GM21526 (cell line): ENCODE measurements around the gene CLPSL1.
A peak's percentile ranks its signal among the peaks of the same experiment; 100 is the strongest.
"Not testable (repeated sequence)": the region's sequence is repeated elsewhere in the genome, so short reads cannot be mapped to it uniquely, and the experiment has no call there.

Source experiments
- ATAC-seq: cut with Tn5 transposase; IDR thresholded peaks from one replicate; pipeline ENCODE4 v1.9.1; 2021; ENCODE audit warnings: moderate library complexity; ENCODE audit not compliant: unreplicated experiment, low FRiP score

CLPSL1 gene, protein sequence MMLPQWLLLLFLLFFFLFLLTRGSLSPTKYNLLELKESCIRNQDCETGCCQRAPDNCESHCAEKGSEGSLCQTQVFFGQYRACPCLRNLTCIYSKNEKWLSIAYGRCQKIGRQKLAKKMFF

DNA sequence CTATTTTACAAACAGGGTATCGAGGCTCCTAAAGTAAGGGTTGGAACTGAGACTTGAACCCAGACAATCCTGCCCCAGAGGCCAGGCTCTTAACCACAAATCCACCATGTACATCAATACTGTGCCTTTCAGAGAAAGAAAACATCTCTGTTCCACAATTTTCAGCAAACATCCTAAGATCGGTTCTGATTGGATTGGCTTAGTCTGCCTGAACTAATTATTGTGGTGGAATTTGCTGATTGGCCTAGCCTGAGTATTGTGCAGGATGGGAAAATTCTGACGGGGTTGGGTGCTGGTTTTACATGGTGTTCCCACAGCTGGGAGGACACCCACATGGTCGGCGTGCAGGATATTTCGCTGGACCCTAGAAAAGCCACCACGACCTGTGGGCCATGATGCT, at the start of gene CLPSL1:
Gene CLPSL1 (plus strand): TSS at position 301 of the 400 bp plus-strand sequence. CDS start 92 bp downstream, at position 393.
- ATAC-seq: no peak

DNA sequence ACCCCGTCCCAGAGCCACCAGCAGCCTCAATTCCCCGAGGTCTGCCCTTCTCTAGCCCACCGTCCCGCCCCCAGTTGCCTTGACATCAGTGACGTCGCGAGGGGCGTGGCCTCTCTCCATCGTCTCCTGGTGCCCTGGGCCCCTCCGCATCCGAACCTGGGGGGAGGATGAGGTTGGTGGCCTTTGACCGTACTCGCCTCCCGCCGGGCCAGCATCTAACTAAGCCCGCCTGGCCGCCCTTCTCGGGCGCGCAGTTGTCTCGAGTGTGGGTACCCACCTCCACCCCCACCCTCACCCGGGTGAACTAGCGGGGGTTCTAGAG, 49.4 kb upstream of the CLPSL1 start:
- peak; percentile 34 for ATAC-seq

DNA sequence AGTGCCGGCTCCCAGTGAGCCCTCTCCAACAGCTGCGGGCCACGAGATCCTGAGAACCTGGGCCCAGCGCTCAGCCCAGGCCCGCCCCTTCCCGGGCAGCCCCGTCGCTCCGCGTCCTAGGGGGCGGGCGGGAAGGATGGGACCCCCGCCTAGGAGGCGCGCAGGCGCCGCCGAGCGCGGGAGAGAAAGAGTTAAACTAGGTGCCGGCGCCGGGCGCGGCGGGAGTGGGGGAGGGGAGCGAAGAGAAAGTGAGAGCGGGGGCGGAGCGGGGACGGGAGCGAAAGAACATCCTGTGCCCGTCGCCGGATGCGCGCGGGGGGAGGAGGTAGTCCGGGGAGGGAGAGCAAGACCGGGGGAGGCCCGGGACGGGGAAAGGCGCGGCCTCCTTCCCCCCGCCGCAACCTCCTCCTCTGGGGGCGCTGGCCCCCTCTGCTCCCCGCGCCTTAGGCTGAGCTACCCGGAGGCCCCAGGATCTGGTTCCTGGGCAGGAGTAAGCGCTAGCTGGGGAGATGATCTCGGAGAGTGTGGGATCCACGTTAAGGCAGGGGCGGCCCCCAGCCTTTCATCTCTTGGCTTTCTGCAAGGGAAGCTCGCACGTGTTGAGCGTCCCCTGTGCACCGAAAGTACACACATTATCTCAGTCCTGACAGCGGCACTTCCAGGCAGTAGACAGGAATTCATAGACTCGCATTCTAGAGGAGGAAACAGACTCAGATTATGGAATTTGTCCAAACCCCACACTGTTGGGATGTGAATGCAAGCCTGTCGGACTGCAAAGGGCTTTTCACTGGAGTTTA, 48.9 kb upstream of the CLPSL1 start:
- peak; percentile 45 for ATAC-seq

DNA sequence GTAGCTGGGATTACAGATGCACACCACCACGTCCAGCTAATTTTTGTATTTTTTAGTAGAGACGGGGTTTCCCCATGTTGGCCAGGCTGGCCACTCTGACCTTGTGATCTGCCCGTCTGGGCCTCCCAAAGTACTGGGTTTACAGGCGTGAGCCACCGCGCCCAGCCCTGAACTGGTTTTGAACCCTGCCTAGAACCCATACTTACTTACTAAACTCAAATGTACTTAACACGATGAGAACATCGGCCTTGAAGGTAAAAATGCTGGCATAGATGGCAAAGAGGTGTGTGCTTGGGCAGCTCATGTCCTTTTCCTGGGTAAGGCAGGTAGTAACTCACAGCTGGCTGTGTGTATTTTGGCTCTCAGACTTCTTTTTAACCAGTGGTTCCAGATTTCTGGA, 47.2 kb upstream of the CLPSL1 start:
- no peak for ATAC-seq

DNA sequence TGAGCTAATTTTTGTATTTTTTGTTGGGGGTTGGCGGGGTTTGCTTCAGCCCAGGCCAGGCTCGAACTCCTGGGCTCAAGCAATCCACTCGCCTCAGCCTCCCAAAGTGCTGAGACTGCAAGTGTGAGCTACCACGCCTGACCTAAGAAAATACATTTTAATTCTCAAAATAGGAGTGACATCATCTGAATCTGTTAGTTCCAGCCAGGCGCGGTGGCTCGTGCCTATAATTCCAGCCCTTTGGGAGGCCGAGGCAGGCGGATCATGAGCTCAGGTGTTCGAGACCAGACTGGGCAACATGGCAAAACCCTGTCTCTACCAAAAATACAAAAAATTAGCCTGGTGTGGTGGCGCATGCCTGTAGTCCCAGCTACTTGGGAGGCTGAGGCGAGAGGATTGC, 46.5 kb upstream of the CLPSL1 start:
- not testable (repeated sequence) for ATAC-seq

DNA sequence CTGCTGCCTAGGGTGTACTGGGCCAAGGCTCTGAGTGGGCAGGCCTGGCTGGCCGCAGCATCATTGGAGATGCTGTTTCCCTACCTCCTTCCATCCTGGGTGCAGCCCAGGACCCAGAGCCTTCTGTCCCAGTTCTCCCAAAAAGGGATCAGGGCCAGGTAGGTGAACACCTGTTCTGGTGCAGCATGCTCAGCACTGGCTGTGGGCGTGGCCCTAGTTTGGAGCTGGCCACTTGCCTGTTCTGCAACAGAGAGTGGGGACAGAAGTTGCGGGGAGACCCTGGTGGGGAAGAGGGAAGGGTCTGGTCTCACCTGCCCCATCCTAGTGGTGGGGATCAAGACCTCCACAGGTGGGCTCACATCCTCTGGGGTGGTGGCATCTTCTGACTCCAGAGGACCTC, 45.4 kb upstream of the CLPSL1 start:
- no peak for ATAC-seq

DNA sequence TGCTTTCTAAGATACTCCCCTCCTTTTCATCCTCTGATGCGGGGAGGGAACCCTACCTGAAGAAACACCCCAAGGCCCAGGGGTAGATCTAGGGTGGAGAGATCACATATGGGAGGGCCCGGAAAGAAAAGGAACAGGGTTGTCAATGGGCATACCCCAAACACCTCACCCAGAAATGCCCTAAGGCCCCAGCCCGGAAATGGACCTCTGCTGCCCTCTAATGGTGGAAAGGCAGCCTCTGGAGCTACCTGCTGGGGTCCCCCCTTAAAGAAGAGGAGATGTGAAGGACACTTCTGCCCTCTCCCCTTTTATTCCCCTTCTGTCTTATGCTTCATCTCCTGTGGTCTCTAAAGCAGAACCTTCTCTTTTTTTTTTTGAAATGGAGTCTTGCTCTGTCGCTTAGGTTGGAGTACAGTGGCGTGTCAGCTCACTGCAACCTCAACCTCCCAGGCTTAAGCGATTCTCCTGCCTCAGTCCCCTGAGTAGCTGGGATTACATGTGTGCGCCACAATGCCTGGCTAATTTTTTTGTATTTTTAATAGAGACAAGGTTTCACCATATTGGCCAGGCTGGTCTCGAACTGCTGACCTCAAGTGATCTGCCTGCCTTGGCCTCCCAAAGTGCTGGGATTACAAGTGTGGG, 44.4 kb upstream of the CLPSL1 start:
- no peak for ATAC-seq

DNA sequence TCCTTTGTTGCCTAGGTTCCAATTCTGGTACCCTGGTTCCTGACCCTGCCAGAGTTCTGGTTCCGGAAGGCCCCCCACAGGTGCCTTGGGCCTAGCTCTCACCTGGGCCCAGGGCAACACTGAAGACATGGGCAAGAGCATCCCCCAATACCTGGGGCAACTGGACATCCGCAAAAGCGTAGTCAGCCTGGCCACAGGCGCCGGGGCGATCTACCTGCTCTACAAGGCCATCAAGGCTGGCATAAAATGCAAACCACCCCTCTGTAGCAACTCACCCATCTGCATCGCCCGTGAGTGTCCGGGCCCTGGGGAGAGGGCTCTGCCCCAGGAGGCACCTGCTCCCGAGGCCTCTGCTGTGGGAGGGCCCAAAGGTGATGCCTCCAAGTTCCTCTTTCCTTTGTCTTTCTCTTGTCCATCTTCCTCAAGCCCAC, 43.8 kb upstream of the CLPSL1 start, which contains the start of gene ARMC12:
Gene ARMC12 (plus strand): TSS at position 51 of the 431 bp plus-strand sequence. CDS start 77 bp downstream, at position 128.
- ATAC-seq: no peak

DNA sequence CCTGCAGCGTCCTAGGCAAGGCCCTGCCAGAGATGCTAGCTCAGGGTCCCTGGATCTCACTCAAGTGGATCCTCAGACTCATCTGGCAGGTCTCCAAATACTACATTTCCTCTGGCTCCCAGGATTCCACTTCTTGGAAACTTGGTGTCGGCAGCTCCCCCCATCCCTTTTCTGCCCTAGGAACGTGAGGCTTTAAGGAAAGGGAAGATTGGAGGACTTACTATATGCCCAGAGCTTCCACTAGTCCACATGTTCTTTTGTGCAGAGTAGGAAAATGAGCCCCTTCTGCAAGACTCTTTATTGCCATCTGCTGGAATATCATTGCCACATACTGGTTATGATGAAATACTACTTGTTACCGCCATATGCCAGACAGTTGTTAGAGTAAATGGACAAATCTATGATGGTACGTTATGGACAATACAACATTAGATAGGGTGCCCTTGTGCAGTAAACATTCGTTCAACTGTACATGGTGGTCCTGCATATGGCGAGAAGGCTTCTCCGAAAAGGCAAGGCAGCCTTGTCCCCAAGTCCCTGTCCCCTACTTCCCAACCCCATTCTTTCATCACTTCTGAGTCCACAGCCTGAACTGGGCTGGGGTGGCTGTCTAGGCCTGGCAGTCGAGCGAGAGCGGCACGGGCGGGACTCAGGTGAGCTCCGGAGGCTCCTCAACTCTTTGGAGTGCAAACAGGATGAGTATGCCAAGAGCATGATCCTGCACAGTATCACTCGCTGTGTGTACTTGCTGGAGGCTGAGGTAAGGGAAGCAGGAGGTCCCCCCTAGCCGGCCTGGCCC, 43.2 kb upstream of the CLPSL1 start:
- ATAC-seq: no peak

DNA sequence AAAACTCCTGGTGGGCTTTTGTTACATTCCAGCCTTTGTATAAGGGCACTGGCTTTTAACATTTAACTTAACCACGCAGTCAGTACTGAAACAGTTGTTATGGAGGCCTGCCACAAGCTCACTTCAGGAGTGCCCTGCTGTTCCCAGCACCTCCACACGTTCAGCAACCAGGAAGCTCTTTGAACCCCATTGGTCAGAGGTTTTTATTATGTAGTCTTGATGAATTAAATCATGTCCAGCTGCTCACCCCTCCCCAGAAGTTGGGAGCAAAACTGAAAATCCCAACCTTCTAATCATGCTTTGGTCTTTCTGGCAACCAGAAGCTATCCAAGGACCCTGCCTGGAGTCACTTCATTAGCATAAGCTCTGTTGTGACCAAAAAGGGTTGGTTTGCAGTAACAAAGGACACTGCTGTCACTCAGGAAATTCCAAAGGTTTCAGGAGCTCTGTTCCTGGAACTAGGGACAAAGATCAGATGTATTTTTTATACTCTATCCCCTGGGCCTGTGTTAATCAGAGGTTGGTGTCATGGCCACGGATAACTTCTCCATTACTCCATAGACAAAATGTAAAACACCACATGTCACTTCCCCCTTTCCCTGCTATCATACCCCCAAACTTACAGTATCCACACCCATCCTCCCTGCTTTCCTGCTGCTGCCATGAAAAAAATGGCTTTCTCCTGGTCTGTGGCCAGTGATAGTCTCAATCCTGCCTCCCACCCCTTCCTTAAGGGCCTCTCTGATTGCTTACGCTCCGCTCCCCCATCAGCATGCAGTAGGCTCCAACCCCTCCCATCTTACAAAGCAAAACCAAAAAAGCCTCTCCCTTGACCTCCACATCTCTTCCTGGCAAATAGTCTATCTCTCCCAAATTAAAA, 40.9 kb upstream of the CLPSL1 start:
- ATAC-seq: no peak

DNA sequence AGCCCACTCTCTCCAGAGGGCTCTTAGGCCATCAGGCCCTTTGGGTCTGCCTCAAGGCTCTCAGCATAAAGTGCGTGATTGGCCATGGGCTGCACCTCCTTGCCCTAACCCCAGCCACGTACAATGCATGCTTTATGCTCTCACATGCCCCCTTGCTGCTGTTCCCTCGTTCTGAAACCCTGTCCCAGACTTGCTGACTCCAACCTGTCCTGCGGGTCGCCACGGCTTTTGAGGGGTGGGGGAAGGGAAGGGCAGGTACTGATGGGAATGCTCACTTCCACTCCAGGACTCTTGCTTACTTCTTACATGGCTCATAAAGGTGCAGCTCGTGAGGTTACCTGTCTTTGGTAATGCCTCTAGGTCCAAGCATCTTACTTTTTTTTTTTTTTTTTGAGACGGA, 38.0 kb upstream of the CLPSL1 start:
- no peak for ATAC-seq

DNA sequence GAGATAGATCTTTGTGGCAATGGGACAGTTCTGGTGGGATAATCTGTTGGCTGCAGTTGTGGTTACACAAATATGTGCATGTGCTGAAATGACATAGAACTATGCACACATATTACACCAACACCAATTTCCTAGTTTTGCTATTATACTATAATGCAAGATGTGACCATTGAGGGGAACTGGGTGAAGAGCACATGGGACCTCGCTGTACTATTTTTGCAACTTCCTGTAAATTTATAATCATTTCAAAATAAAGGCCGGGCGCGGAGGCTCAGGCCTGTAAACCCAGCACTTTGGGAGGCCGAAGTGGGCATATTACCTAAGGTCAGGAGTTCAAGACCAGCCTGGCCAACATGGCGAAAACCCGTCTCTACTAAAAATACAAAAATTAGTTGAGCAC, 35.3 kb upstream of the CLPSL1 start:
- ATAC-seq: no peak

DNA sequence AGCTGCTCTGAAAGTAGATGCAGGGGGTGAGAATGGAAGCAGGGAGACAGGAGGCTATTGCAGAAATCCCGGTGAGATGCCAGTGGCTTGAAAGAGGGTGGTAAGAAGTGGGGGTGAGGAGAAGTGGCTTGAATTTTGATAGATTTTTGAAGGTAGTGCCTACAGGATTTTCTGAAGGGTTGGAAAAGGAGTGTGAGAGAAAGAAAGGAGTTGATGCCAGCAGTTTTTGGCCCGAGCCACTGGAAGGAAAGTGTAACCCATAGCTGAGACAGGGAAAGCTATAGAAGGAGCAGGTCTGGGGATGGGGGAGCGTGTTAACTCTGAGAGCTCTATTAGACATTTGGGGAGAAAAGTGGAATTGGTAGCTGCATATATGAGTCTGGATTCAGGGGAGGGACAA, 34.3 kb upstream of the CLPSL1 start:
- ATAC-seq: no peak

DNA sequence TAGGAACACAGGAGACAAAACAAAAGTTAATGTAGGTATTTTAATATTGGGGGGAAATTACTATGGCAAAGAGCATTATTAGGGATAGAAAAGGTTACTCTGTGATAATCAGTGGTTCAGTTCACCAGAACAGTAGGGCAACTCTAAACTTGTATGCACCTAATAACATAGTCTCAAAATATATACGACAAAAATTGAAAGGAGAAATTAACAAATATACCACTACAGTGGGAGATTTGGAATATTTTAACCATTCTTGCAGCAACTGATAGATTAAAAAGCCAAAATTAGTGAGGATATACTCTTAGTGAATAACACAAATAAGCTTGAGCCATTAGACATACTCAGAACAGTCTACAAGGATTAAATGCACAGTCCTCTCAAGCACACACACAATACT, 32.9 kb upstream of the CLPSL1 start:
- ATAC-seq: no peak

DNA sequence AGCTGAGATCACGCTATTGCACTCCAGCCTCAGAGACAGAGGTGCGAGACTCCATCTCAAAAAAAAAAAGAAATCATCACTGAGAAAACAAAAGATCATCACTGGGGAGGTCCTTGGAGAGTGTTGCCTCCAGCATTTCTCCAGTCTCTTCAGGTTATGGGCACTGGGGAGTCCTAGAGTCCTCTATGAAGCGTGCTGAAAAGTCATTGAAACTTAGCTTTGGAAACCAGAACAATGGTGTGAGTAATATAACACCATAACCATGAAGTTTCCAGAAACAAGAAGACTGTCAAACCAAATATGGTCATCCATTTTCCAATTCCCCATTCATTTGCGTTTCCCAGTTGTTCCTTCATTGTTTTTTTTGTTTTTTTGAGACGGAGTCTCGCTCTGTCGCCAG, 30.3 kb upstream of the CLPSL1 start:
- ATAC-seq: no peak

DNA sequence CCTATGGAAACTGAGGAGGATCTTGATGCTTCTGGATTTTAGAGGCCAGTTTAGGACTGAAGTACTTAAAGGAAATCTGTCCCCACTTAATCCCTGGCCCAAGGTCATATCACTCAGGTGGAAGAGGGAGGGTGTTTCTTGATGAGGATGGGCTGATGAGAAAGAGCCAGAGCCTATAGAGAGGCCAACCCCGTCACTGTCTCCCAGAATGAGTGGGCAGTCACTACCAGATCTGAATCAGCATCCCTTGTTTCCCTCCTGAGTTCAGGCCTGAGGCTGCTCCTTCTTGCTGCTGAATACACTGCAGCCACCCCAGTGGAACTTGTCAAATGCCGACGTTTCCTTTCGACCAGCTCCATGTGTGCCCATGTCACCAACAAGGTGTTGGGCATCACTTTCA, 29.2 kb upstream of the CLPSL1 start:
- no peak for ATAC-seq

DNA sequence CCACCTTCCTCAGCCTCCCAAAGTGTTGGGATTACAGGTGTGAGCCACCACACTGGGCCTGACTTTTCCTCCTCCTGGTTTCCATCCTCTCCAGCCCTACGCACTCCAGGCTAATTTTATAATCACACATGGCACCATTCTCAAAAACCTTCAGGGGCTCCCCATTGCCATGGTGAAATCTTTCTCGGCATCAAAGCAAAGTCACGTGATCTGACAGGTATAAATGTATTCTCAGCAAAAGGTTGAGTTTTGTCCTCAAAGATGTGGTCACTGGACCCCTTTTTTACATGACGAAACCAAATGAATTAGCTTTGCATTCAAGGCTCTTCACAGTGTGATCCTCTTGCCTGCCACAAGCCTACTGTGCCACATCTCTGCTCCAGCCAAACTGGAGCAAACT, 28.5 kb upstream of the CLPSL1 start:
- ATAC-seq: no peak

DNA sequence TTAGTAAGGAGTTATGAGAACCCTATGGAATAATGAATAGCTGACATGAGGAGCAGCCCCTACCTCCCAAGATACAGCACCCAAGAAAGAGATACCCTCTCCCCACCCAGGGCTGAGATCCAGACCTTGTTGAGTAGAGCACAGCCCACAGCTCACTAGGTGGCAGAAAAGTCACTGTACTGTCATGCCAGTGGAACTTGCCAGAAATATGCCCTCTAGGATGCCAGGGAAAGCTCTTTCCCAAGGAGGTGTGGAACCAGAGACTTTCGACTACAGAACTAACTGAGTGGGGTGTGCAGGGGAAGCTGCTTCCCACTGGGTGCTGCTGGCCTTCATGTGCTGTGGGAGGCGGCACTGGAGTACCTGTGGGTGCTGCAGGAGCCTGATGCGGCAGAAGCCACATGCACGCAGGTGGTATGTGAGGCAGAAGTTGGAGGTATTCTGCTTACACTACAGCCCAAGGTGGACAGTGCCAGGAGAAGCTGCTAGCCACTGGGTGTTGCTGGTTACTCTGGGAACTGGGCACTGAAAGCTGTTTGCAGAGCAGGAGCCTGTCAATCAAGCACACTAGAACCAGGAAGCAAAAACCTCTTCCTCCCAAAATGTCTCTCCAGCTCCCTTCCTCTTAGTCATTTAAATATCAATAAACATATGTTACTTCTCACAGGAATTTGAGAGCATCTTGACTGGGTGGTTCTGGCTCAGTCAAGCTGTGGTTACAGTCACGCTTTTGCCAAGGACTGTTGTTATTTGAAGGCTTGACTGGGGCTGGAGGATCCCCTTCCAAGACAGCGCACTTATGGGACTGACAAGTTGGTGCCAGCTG, 26.2 kb upstream of the CLPSL1 start:
- ATAC-seq: no peak

DNA sequence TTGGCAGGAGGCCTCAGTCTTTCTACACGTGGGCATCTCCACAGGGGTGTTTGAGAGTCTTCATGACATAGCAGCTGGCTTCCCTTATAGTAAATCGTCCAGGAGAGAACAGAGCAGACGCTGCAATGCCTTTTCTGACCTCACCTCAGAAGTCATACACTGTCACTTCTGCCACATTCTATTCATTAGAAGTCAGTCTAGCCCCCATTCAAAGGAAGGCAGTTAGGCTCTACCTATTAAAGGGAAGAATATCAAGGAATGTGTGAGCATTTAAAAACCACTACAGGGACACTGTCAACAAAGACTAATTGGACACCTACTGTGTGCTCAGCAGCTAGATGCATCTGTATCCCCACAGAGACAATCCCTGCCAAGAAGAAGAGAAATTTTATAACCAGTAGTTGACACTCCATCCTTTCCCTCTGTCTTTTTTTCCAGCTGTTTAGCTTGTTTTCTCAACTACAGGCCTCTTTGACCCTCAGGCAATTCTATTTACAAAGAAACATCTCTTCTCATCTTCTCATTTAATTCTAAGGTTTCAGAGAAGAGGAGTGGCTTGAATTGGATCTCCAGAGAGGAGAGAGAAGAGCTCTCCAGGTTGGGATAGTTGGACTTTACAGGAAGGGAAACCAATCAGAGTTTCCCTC, 25.4 kb upstream of the CLPSL1 start:
- no peak for ATAC-seq
